Upper lobe of right lung (tissue), 1 donor: ENCODE results near the gene SPATA16. TPM values are rescaled to one million over a fixed set of nuclear protein-coding genes. Genes with fewer than 3 reads are reported as not detected.
"Not testable (repeated sequence)": the region's sequence is repeated elsewhere in the genome, so short reads cannot be mapped to it uniquely, and the experiment has no call there.

ENCODE experiments used
- ATAC-seq: fragments of 200-7000 bp; cut with Tn5 transposase; one replicate; pipeline ENCODE4 v1.9.1; 2020; ENCODE audit warnings: mild to moderate bottlenecking, moderate library complexity
- DNase-seq: peaks from one replicate; pipeline ENCODE4 v3.0.0-alpha.2; 2020
- H3K27ac ChIP-seq: fragments of 200-600 bp; one replicate; pipeline ENCODE4 v1.8.0; 2022
- H3K27me3 ChIP-seq: fragments of 200-600 bp; one replicate; pipeline ENCODE4 v1.8.0; 2022; ENCODE audit warnings: mild to moderate bottlenecking
- H3K36me3 ChIP-seq: fragments of 200-600 bp; one replicate; pipeline ENCODE4 v1.8.0; 2022
- H3K4me1 ChIP-seq: fragments of 200-600 bp; one replicate; pipeline ENCODE4 v1.8.0; 2022
- H3K4me3 ChIP-seq: fragments of 200-600 bp; one replicate; pipeline ENCODE4 v1.8.0; 2022; ENCODE audit warnings: mild to moderate bottlenecking
- H3K9me3 ChIP-seq: fragments of 200-600 bp; one replicate; pipeline ENCODE4 v1.8.0; 2022
- intact Hi-C: fragments of 100-400 bp; cut with DNase I; formaldehyde crosslinking; loops from one replicate; pipeline ENCODE4 v1.11.0; 2022
- long read RNA-seq: library from polyadenylated mRNA; unstranded; transcript quantifications from one replicate; pipeline ENCODE4 v2.0.0, GENCODE V29; 2021
- total RNA-seq: library from RNA; stranded (reverse); fragmentation: NEBNext Ultra II Directional; extraction: Animal tissue kit (Norgen Biotek cat#: 25700); gene quantifications from one replicate; pipeline ENCODE4 v1.2.1, GENCODE V29; 2021
- TF ChIP-seq, protein P1 (sequence below): fragments of 200-600 bp; IDR thresholded peaks from one replicate; pipeline ENCODE4 v1.8.0; 2022; ENCODE audit warnings: antibody characterized with exemption
- donor health status: DM: no; HTN: yes; CAD: no; lungs with severe emphysema.

SPATA16 gene, protein sequence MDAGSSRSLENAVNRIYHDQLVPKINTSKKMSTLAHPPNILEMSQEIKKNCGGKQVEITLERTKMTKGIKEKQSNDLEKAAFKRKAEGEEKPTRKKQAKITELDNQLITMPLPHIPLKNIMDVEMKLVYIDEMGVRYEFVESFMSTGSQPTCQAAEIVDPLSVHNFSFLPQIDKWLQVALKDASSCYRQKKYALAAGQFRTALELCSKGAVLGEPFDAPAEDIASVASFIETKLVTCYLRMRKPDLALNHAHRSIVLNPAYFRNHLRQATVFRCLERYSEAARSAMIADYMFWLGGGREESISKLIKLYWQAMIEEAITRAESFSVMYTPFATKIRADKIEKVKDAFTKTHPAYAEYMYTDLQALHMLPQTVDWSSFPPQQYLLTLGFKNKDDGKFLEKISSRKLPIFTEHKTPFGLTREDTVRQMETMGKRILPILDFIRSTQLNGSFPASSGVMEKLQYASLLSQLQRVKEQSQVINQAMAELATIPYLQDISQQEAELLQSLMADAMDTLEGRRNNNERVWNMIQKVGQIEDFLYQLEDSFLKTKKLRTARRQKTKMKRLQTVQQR
- total RNA-seq: not detected
- long read RNA-seq: 0 reads

DNA sequence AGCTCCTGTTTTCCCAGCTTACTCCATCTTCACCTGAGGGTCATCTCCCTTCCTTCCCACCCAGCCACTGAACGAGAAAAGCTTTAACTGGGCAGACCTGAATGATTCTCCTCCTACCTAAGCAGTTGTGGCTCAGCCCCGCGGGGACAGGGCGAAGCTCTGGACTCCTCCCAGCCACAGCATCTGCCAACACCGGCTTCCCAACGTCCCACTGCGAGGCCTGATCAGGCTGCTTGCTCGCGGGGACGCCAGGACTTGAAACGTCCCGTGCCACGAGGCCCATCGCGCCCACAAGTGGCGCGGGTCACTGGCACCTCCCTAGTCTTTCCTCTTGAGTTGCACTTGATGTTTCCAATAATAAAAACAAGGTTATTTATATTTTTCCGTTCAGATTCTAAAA, at the start of gene SPATA16:
Gene SPATA16 (minus strand): TSS at position 250 of the 400 bp plus-strand sequence. CDS start 23,504 bp downstream, outside the sequence.
- no peak within 1 kb of the TSS for H3K4me3 ChIP-seq
- H3K27ac ChIP-seq: no peak within 1 kb of the TSS
- no peaks in the 10 kb centered on the region for H3K27me3 ChIP-seq
- TF ChIP-seq, protein P1, sequence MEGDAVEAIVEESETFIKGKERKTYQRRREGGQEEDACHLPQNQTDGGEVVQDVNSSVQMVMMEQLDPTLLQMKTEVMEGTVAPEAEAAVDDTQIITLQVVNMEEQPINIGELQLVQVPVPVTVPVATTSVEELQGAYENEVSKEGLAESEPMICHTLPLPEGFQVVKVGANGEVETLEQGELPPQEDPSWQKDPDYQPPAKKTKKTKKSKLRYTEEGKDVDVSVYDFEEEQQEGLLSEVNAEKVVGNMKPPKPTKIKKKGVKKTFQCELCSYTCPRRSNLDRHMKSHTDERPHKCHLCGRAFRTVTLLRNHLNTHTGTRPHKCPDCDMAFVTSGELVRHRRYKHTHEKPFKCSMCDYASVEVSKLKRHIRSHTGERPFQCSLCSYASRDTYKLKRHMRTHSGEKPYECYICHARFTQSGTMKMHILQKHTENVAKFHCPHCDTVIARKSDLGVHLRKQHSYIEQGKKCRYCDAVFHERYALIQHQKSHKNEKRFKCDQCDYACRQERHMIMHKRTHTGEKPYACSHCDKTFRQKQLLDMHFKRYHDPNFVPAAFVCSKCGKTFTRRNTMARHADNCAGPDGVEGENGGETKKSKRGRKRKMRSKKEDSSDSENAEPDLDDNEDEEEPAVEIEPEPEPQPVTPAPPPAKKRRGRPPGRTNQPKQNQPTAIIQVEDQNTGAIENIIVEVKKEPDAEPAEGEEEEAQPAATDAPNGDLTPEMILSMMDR: no peak
- DNase-seq: no peak
- no peaks in the 10 kb centered on the region for H3K9me3 ChIP-seq
- H3K4me1 ChIP-seq: no peaks in the 10 kb centered on the region
- intact Hi-C loops: no loop called here
- H3K36me3 ChIP-seq: no peaks in the 10 kb centered on the region
- ATAC-seq: no peak

DNA sequence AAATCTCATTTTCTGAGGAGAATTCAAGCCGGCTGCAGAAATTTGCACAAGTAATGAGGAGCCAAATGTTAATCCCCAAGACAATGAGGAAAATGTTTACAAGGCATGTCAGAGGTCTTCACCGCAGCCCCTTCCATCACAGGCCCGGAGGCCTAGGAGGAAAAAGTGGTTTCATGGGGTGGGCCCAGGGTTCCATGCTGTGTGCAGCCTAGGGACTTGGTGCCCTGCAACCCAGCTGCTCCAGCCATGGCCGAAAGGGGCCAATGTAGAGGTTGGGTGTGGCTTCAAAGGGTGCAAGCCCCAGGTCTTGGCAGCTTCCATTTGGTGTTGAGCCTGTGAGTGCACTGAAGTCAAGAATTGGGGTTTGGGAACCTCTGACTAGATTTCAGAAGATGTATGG, 42.0 kb upstream of the SPATA16 start:
- H3K4me1 ChIP-seq, H3K4me3 ChIP-seq, H3K36me3 ChIP-seq, H3K27me3 ChIP-seq, ATAC-seq, H3K27ac ChIP-seq, intact Hi-C loops, DNase-seq, H3K9me3 ChIP-seq: not testable (repeated sequence)

DNA sequence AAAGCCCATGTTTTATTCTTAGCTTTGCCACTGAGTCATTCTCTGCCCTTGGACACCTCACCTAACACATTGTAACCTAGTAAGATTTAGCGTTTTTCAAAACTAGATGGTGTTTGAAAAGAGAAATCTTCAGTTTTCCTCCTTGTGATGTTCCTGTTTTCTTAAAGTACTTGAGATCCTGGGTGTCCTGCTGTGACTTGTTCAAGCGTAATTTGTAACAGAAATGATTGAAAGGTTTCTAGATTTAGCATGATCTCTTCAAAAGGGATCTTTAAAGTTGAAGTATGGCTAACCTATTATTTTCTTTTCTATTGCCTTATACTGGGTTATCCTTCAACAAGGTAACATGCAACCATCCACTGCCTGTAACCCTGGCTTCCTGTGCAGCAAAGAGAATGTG, 32.6 kb upstream of the SPATA16 start:
- TF ChIP-seq, protein P1: no peak

DNA sequence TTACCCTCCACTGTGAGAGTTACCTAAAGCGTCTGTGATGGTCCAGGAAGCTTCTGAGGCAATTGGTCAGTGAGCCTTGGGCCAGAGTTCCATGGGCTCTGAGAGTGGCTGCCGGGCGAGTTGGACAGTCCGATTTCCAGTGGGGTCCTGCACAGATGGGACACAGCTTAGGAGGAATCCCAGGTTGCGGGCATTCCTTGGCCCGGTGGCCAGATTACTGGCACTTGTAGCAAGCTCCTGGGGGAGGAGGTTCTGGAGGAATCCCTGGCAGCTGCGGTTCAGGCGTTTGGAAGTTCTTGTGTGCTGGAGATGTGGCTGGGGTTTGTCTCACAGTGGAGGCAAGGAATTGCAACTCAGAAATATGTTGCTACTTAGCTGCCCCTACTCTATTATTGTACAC, 18.1 kb upstream of the SPATA16 start:
- ATAC-seq, H3K9me3 ChIP-seq, intact Hi-C loops, H3K36me3 ChIP-seq, H3K27ac ChIP-seq, H3K4me1 ChIP-seq, DNase-seq, H3K27me3 ChIP-seq, H3K4me3 ChIP-seq: not testable (repeated sequence)

More for the DNA sequence above, 32.6 kb upstream of the SPATA16 start:
- Histone ChIP-seq H3K27ac (no peak overlapping the region), H3K9me3 (no peaks in the 10 kb centered on the region), H3K36me3 (no peaks in the 10 kb centered on the region), H3K4me3 (no peak overlapping the region), H3K4me1 (no peaks in the 10 kb centered on the region), H3K27me3 (no peaks in the 10 kb centered on the region)
- DNase-seq: no peak
- intact Hi-C loops: no loop called here
- ATAC-seq: no peak

DNA sequence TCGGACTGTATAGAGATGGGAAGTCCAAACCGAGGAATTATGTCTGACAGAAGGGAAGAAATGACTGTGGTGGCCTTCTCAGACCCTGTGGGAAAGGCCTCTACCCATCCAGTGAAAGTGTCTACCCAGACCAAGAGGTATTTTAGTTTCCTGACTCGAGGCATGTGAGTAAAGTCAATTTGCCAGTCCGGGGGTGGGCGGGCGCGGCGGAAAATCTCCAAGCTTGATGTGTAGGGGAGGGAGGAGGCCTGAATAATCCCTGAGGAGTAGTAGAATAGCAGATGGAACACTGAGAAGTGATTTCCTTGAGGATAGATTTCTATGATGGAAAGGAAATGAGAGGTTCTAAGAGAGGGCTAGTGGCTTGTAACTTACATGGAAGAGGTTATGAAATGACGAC, 15.5 kb upstream of the SPATA16 start:
- intact Hi-C loops, H3K4me3 ChIP-seq, H3K4me1 ChIP-seq, ATAC-seq, H3K27me3 ChIP-seq, H3K9me3 ChIP-seq, H3K36me3 ChIP-seq, DNase-seq, H3K27ac ChIP-seq: not testable (repeated sequence)

DNA sequence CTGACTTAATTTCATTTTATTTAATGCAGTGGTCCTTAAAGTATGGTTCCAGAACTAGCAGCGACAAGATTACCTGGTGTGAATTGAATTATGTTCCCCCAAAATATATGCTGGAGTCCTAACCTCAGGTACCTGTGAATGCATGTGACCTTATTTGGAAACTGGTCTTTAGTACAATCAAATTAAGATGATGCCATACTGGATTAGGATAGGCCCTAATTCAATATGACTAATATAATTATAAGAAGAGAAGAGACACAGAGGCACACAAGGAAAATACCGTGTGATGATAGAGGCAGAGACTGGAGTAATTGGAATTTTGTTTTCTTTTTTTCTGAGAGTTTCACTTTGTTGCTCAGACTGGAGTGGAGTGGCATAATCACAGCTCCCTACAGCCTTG, 12.6 kb upstream of the SPATA16 start:
- Histone ChIP-seq H3K36me3 (no peaks in the 10 kb centered on the region), H3K27ac (no peak overlapping the region), H3K27me3 (no peaks in the 10 kb centered on the region), H3K4me1 (no peaks in the 10 kb centered on the region), H3K9me3 (no peaks in the 10 kb centered on the region), H3K4me3 (no peak overlapping the region)
- DNase-seq (no peak), ATAC-seq (no peak)
- intact Hi-C loops: no loop called here
- TF ChIP-seq, protein P1: no peak

DNA sequence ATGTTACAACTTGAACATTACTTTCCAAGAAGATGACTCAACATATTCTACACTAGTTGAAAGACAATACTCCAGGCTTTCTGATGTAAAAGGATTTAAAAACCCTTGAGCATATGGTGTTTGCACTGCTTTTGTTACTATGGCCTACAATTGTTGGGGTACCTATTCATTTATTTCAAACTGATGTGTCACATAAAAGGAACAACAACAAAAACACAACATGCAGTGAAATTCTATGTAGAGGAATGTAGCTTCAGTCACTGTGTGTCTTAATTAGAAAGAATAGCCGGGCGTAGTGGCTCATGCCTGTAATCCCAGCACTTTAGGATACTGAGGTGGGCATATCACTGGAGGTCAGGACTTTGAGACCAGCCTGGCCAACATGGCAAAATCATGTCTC, 1.6 kb downstream of the SPATA16 start:
- Histone ChIP-seq H3K4me1 (no peaks in the 10 kb centered on the region), H3K36me3 (no peaks in the 10 kb centered on the region), H3K27ac (no peak overlapping the region), H3K27me3 (no peaks in the 10 kb centered on the region), H3K9me3 (no peaks in the 10 kb centered on the region), H3K4me3 (no peak overlapping the region)
- no peak for ATAC-seq
- TF ChIP-seq, protein P1: no peak
- intact Hi-C loops: no loop called here
- no peak for DNase-seq
